GM21367 (cell line): ENCODE measurements around the gene KIAA1217.
"Not testable (repeated sequence)": the region's sequence is repeated elsewhere in the genome, so short reads cannot be mapped to it uniquely, and the experiment has no call there.

Experiments used
- ATAC-seq: cut with Tn5 transposase; IDR thresholded peaks from one replicate; pipeline ENCODE4 v1.9.1; 2021; ENCODE audit not compliant: unreplicated experiment

Gene KIAA1217

DNA sequence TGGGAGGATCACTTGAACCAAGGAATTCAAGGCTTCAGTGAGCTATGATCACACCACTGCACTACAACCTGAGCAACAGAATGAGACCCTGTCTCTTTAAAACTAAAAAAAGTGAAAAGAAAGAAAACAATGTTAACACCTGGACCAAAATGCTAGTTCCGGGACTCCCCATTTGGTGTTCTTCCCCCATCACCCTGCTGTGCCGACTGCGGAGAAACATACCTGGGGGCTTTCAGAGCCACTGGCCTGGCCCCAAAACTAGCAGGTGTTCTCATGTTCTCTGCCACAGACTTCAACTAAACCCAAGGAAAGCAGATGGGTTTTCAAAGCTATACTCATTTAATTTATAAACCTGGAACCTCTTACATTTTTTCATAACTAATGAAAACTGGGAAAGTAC is 250.9 kb downstream of the KIAA1217 start:
- no peak for ATAC-seq

DNA sequence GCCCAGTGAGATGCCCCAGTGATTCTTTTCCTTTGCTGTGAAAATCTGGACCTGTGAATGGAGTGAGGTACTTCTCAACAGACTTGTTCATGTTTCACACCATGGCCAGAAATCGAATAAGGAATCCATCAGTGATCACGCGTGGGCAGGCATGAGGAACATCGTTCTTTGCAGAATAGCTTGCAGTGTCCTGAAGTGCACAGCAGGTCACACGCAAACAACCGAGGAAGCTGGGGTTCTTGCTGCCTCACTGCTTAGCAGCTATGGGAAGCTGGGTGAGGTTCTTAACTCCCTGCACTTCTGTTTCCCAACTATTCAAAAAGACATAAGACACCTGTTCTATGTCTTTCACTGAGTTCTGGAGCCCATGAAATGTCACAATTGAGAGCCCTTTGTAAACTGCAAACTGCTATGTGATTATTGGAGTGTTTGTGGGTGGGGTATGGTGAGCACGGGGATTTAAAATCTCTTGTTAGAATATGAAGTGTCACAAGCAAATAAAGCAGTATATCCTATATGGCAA is 253.4 kb downstream of the KIAA1217 start:
- no peak for ATAC-seq

DNA sequence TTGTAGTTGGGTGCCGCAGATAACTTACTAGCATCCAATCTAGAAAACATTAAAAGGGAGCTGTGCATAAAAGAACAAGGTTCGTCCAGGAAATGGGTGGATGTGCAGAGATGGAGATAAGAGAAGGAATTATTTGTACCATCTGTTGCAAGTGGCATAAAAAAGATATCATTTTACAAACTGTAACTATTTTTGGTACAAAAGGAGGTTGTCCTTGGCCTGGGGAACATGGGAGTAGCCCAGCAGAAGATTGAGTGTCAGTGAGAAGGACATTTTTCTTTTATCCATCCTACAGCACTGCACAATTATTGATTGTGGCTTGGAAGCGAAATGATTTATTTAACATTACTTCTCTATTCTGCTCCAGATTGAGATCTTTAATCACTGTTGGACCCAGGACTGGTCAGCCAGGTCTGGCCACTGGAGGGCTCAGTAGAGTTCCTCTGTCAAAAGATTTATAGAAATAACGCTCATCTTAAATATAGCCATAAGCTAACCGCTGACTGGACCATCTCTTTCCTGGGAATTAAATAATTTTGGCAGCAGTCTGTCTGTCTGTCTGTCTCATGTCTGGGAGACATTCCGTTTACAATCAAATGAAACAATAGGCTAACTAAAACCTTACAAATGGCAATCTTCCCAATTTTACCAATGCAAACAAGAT is 254.1 kb downstream of the KIAA1217 start:
- ATAC-seq: no peak

DNA sequence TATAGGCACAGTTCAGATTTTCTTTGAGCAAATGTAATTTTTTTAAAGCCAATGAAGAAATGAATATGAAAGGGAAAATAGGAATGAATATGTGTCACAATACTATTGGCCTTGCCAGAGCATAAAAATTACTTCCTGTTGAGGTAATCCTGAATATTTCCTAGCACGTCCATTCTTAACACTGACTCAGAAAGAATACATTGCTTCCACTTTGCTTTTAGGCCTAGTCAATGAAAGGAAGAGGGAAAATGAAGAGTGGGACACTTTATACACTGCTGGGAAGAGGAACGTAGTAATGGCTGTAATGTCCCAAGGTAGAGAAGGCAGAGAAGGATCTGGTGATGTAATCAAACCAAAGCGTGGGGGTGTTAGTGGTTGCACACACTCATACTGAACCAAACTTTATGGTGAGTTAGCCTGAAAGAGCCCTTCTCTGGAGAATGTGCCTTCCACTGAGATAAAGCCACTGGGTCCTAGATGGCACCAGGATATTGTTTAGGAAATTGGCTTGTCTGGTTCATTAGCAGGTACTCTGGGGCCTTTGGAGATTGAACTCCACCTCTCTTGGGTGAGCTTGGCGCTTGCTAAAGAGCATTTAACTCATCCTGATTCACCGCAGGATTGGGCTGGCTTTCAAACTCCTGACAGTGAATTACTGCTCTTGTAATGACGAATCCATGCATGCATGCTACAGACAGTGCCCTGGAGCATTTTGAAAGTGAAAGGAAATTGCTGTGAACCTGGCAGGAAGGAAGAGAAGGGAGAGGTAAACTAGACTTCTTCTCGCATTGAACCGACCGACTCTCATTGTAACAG is 254.9 kb downstream of the KIAA1217 start:
- ATAC-seq: peak; percentile 45

DNA sequence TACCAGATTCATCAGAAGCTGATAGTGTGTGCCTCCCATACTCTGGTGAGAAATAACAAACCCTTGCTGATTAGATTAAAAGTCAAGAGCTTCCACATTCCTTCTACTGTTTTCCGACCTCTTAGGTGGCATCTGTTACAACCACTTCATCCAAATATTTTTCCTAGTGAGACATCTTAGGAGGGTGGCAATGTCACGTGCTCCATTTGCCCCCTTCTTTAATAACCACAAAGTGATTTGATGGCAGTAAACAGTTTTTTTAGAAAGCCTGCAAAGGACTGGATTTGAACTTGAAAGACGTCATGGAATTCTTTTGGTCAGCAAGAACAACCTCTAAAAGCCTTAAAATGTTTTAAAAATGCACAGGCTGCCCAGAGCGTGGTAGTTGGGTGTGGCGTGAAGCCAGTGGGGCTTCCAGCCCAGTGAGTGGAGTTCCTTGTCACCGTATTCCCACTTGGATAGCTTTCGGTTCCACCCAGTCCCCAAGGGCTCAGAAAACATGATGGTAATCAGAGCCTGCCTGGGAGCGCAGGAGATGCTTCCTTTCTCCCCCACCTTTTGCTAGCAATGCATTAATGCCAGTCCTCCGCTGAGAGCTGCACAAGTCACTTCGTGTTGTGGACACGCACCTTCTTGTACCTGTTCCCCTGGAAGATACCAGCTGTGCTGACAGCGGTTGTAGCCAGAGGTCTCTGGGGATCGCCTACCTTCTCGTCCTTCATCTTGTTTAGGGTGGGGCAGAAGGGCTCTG is 256.4 kb downstream of the KIAA1217 start:
- ATAC-seq: no peak

DNA sequence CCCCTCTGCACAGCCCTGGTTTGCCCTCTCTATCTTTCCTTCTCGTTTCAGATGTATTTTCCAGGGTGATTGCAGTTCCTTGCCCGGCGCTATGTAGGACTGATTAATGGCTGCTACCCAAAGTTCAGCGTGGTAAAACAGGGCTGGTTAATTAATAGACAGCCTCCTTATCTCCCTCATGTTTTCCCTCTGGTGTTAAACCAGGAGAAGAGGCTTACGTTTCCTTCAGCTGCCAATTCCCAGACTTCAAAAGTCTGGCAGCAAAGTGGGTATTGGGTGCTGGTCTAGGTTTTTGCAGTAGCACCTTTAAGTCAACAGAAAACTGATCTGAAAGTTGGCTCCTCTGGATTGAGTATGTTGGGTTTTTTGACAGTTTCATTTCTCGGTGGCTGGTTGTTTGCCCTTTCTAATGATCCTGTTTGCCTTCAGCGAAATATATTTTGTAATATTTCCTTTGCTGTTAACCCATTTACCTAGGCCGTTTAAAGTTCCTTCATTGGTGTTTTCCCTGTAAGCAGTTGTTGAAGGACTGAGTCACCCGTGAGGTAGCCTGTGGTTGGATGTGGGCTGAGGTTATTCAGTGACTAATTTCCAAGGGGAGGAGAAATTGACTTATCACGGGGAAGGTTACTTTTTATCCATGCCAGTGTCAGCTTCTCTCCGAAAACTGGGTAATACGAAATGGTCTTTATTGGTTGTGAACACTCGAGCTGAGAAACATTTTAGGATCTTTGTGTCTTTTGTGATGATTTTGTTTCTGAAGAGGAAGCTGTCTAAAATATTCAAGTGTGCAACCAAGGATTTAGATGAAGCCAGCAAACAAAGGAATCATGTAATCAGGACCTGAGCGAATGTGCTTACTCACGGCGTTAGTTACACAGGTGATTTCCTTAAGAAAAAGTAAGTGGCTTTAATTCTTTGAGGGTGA is 257.2 kb downstream of the KIAA1217 start:
- peak; percentile 52 for ATAC-seq

DNA sequence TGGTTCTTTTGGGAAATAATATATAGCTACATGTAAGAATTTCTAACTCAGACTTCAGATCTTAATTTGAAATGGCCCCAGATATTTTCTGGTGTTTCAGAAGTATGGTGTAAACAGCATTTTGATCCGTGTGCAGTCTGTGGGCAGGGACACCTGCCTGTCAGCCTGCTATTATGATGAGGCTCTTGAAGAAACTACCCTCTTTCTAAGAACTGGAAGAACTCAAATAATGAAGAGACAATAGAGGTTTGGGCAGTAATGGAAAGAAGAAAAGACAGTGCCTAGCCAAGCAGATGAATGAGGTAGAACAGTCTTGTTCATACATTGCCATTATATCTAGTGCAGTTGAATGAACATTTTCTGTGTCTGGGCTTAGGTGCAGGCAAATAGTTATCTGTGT is 258.2 kb downstream of the KIAA1217 start:
- ATAC-seq: no peak

DNA sequence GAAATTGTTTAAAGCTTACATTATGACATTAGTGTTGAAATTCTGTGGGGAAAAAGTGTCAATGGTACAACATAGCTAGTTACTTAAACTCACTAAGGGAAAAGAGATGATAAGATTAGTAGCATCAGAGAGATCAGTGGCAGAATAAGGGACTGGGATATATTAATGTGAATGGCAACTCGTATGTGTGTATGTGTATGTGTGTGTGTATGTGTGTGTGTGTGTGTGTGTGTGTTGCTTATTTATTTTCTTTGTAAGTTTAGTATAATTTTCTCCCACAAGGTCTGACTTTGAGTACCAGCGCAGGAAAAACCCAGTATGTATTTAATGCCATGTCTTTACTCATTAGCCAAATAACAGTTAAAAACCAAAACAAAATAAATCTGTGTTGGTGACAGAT is 258.7 kb downstream of the KIAA1217 start:
- no peak for ATAC-seq

DNA sequence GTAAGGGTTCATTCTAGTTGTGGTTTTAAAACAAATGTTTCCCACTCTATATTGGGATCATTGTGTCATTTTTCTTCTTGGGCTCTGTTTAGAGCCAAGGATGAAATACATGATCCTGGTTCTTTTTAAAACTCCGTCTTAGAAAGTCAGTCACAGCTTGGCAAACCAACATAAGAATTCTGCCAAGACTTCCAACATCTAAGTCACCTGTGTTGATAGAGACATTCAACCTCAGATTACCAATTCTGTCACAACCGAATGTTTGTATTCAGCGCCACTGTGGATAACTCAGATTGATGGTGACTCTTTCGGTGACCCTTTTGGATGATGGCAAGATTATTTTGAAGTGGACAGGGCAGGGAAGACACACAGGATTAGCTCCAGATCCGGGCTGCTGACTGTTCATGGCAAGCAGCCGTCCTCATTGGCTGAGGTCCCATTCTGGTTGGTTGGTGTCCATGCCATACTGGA is 259.4 kb downstream of the KIAA1217 start:
- ATAC-seq: no peak

DNA sequence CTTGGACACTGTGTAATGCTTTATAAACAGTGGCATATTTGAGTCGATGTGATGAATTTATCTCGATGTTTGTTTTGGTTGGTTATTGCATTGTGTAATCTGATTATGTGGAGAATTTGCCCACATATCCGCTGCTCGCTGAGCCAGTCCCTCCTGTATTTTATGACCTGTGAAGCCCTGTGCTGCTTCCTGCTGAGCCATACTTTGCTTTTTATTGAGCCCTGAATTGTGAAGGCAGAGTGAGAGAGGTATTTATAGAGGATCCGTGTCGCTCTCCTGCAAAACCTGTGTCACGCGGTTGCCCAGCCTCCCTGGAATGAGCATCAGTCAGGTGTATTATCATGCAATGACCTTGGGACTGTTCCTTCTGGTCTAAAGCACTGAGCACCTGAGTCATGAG is 261.1 kb downstream of the KIAA1217 start:
- ATAC-seq: no peak

DNA sequence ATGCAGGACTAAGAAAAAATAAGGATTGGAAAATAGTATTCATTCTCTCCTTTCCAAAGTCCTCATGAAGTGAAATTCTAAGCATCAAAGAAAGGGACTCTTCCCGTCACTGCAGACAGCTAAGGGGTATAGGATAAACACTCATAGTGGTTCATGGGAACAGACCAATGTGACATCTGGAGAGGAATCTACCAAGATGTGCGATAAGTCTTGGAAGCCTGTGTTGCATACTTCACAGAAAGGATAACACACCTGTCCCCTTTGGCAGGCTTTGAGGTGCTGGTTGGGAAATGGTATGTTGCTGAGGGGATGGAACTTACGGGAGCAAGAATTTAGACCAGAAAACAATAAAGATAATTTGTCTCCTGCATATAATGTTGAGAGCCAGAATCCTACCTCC is 266.7 kb downstream of the KIAA1217 start:
- no peak for ATAC-seq

DNA sequence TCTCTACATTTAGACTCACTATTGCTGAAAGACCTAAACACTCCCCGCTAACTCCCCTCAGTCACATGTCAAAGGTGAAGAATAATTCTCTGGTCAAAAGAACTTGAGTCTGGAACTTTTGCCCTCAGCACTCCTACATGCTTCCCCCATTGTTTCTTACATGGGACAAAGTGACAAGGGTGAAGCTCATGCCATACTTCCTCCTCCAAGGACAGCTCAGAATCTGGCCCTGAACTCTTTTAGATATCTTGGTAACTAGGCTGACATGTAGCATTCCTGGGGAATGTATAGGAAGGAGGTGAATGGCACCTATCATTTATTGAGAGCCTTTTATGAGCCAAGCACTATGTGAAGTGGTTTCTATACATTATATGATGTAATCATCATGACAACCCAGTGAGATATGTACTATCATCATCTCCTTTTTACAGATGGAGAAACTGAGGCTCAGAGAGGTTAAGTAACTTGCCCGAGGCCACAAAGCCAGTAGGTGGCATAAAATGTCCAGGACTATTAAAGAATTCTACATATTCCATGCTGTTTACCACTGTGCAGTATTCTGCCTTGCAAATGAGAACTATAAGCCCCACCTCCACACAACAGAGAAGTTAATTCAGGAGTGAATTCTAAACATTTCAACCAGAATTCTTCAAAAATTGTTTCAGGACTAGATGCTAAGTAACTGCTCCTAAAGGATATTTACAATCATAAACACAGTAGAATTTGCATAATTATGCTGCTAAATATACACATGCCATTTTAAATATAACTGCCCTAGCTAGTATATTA is 268.2 kb downstream of the KIAA1217 start:
- ATAC-seq: no peak

DNA sequence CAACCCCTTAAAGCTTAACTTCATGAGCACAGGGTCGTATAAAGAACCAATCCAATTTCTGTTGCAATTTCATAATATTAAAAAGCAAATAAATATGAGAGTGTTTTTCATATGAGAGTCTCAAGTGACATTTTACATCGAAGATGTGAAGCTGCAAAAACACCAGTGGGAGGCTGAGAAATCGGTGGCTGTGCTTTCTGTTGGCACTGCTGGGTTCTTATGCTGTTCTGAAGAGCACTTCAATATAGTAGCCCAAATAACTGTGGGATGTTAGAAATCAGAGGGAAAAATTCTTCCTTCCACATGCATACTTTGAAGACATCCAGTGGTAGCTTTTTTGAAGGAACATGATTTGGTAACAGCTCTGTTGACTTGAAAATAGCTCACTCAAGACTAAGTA is 269.0 kb downstream of the KIAA1217 start:
- ATAC-seq: no peak

DNA sequence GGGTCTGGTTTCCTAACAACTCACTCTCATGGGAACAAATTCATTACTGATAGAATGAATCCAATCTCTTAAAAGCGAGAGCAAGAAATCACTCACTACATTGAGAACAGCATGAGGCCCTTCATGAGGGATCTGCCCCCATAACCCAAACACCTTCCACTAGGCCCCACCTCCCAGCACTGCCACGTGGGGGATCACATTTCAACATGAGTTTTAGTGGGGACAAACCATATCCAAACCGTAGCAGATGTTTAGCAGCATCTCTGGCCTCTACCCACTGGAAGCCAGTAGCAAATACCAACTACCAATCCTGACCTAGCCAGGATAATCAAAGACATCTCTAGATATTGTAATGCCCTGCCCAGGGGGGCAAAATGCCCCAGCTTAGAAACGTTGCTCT is 270.9 kb downstream of the KIAA1217 start:
- ATAC-seq: no peak

DNA sequence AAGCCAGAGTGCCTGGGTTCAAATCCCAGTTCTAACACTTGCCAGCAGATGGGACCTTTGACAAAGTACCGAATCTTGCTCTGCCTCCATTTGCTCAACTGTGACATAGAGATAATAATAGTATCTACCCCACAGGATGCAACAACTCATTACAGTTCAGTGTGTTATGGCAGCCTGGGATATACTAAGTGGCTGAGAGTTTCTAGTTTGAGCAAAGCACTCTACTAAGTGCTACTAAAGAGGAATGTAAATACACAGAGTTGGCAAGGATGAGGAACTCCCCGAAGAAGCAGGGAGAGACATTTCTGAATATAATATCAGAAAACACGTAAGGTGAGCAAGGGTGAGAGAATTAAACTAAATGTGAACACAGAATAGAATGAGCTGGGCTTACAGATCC is 271.5 kb downstream of the KIAA1217 start:
- no peak for ATAC-seq

DNA sequence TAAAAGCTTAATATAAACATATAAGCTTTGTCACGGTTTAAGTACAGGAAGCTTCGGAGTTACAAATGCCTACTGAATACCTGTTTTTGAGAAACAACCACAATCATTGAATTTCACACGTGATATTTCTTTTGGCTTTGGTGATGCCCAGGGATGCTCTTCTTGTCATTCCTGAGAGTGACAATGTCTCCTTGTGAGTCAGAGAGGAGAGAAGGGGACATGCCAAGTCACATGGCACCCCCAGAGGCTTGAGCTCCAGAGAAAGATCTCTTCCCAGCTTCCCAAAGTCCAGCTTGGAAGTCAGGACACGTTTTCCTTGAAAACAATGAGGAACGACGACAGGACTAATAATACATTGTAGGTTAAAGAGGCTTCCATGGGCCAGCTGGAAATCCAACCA is 272.3 kb downstream of the KIAA1217 start:
- no peak for ATAC-seq

DNA sequence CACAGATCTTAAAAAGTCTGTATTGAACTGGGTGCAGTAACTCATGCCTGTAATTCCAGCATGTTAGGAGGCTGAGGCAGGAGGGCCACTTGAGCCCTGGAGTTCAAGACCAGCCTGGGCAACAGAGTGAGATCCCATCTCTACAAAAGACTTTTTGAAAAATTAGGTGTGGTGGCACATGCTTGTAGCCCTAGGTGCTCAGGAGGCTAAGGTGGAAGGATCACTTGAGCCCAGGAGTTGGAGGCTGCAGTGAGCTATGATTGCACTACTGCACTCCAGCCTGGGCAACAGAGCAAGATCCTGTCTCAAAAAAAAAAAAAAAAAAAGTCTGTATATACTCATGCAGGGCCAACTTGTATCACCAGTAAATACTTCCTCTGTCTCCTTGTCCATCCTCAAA is 273.8 kb downstream of the KIAA1217 start:
- ATAC-seq: not testable (repeated sequence)

DNA sequence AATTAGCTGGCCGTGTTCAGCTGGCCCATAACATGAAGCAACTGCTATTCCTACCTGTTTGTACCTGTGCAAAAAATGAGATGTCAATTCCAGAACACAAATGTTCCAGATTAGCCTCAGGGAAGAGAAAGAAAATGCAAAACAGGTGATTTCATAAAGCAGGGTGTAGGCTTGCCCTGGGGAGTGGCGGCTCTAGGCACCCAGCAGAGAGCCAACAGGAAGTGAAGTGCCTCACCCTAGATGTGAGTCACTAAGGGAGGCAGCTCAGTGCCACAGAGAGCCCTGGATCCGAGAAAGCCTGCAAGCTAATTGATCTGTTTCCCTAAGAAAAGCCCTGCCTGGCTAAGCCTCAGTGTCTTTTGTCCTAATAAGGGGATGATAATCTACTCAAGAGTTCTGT is 274.8 kb downstream of the KIAA1217 start:
- ATAC-seq: no peak

DNA sequence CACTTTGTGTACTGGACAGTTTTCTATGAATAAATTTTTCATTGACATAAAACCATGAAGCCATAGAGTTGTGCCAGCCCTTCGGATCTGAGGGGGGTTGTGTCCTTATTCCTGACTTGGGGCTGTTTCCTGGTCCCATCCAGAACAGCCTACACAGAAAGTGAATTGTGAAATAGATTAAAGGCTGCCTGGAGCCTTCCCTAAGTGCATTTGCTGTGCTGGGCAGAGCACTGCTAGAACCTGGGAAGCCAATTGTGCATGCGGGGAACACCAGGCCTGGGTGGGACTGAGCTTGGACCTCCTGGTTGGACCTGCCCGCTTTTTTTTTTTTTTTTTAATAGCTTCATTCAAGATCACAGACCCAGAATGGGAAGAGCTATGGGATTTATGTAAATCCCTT is 275.8 kb downstream of the KIAA1217 start:
- ATAC-seq: no peak

DNA sequence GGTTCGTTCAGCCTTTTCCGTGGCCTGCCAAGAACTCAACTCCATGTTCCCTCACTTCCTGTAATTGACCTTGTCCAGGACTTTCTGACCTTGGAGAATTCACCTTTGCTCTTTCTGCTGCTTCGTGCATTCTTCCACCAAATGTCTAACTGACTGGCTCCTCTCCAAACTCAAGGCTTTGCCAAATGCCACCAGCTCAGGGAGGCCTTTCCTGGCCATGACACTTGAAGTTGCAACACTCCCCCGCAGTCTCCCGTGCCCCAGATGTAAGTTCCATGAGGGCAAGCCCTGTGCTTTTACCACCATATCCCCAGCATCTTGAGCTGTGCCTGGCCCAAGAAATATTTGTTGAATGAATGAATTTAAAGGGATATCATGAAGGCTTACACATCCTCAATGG is 276.4 kb downstream of the KIAA1217 start:
- no peak for ATAC-seq
